Endothelial cell of umbilical vein (primary cell): ENCODE measurements around the gene LUC7L. TPM values are rescaled to one million over a fixed set of nuclear protein-coding genes. Genes with fewer than 3 reads are reported as not detected.

Source experiments
- BruUV-seq: library from RNA; stranded (reverse); fragments of 400-500 nt; replicated peaks from 2 replicates; lab custom pipeline; 2021; lab: Mats Ljungman, UMichigan
- CTCF ChIA-PET: fragments of 300-600, 350-600 bp; sonication (Branson Sonifier 250); formaldehyde crosslinking; loops from one replicate; lab custom pipeline; 2021; ENCODE audit warnings: antibody characterized with exemption, inconsistent platforms; lab: Charles Lee
- POLR2A ChIA-PET: fragments of 300-600, 350-600 bp; sonication (Branson Sonifier 250); formaldehyde crosslinking; loops from one replicate; lab custom pipeline; 2021; ENCODE audit warnings: antibody characterized with exemption, inconsistent platforms; lab: Charles Lee
- DNase-seq: peaks from one replicate; pipeline ENCODE4 v3.0.0-alpha.2; 2011; ENCODE audit warnings: low read depth, low spot score
- FAIRE-seq: peaks from 2 replicates; lab custom pipeline; 2011; peaks lifted over from hg19 to GRCh38; lab: Jason Lieb, UNC
- H2AFZ ChIP-seq: 2 replicates; pipeline ENCODE4 v1.6.0; 2012; ENCODE audit warnings: low read depth, low read length, control low read depth, inconsistent platforms
- H3K27ac ChIP-seq: 2 replicates; pipeline ENCODE4 v1.5.1; 2011; ENCODE audit warnings: low read depth, mild to moderate bottlenecking, control low read depth, low read length, moderate library complexity; ENCODE audit not compliant: insufficient read depth
- H3K27me3 ChIP-seq, 2 experiments: 2 replicates each; pipeline versions ENCODE4 v1.6.0 to v1.6.1; 2011; ENCODE audit warnings: low read length in 2 of 2, mixed read lengths in 1 of 2; ENCODE audit not compliant: control insufficient read depth in 2 of 2, insufficient read depth in 2 of 2
- H3K36me3 ChIP-seq, 2 experiments: 2 replicates in 1 of 2; 3 replicates in 1 of 2; pipeline ENCODE4 v1.5.1; 2011; ENCODE audit warnings: low read length in 2 of 2, mild to moderate bottlenecking in 1 of 2, moderate library complexity in 1 of 2; ENCODE audit not compliant: control insufficient read depth in 2 of 2, insufficient read depth in 2 of 2; ENCODE audit errors: extremely low read depth in 1 of 2
- H3K4me1 ChIP-seq: 3 replicates; pipeline ENCODE4 v1.5.1; 2011; ENCODE audit warnings: mild to moderate bottlenecking, low read length; ENCODE audit not compliant: control insufficient read depth, insufficient read depth; ENCODE audit errors: extremely low read depth
- H3K4me2 ChIP-seq: 2 replicates; pipeline ENCODE4 v1.6.1; 2011; ENCODE audit warnings: low read length, control low read depth, mixed read lengths; ENCODE audit not compliant: insufficient read depth
- H3K4me3 ChIP-seq, 3 experiments: fragments of 200-600 bp in 1 of 3; sonication (generic), shearing (Covaris generic) in 1 of 3; replicated peaks in 1 of 3; 2 replicates each; pipeline ENCODE4 v1.5.1; 2011 to 2016; ENCODE audit warnings: control low read depth in 3 of 3, low read length in 3 of 3, mild to moderate bottlenecking in 2 of 3, inconsistent platforms in 1 of 3, low read depth in 1 of 3, moderate library complexity in 1 of 3; ENCODE audit not compliant: insufficient read depth in 1 of 3
- H3K79me2 ChIP-seq: 2 replicates; pipeline ENCODE4 v1.6.0; 2012; ENCODE audit warnings: low read length, inconsistent platforms; ENCODE audit not compliant: control insufficient read depth, insufficient read depth
- H3K9ac ChIP-seq: replicated peaks from 2 replicates; pipeline ENCODE3; 2011; ENCODE audit warnings: low read length, control low read depth; ENCODE audit not compliant: insufficient read depth; ENCODE audit errors: extremely low read depth
- H3K9me1 ChIP-seq: replicated peaks from 3 replicates; pipeline ENCODE4 v1.6.0; 2011; ENCODE audit warnings: mild to moderate bottlenecking, low read length; ENCODE audit not compliant: control insufficient read depth, insufficient read depth; ENCODE audit errors: extremely low read depth
- H3K9me3 ChIP-seq: replicated peaks from 2 replicates; pipeline ENCODE4 v1.5.1; 2012; ENCODE audit warnings: low read length, inconsistent platforms; ENCODE audit not compliant: control insufficient read depth, insufficient read depth
- H4K20me1 ChIP-seq: replicated peaks from 2 replicates; pipeline ENCODE3; 2011; ENCODE audit warnings: mild to moderate bottlenecking, low read length; ENCODE audit not compliant: control insufficient read depth, insufficient read depth; ENCODE audit errors: extremely low read depth
- EZH2 ChIP-seq: IDR thresholded peaks from 2 replicates; pipeline ENCODE4 v1.6.1; 2012; ENCODE audit warnings: borderline replicate concordance, low read depth, mild to moderate bottlenecking, moderate library complexity, low read length, inconsistent platforms; ENCODE audit not compliant: severe bottlenecking
- FOS ChIP-seq: IDR thresholded peaks from 2 replicates; pipeline ENCODE4 v1.6.1; 2011; ENCODE audit warnings: mild to moderate bottlenecking, low read length, moderate library complexity, borderline replicate concordance; ENCODE audit not compliant: insufficient read depth
- GATA2 ChIP-seq: IDR thresholded peaks from 2 replicates; pipeline ENCODE4 v1.7.0; 2011; ENCODE audit warnings: low read depth, mild to moderate bottlenecking, moderate library complexity, mixed read lengths, low read length; ENCODE audit not compliant: insufficient read length, insufficient read depth
- JUN ChIP-seq: IDR thresholded peaks from 2 replicates; pipeline ENCODE4 v1.6.1; 2011; ENCODE audit warnings: borderline replicate concordance, low read depth; ENCODE audit not compliant: insufficient read length, insufficient read depth
- MYC ChIP-seq: IDR thresholded peaks from one replicate; pipeline ENCODE4 v1.6.1; 2011; ENCODE audit warnings: mild to moderate bottlenecking, low read depth, low read length
- POLR2A ChIP-seq: IDR thresholded peaks from 2 replicates; pipeline ENCODE4 v1.6.1; 2012; ENCODE audit warnings: low read depth, mild to moderate bottlenecking, control low read depth, low read length
- POLR2AphosphoS5 ChIP-seq: IDR thresholded peaks from 2 replicates; pipeline ENCODE4 v1.6.1; 2012; ENCODE audit warnings: low read depth, mild to moderate bottlenecking, control low read depth, low read length, moderate library complexity; ENCODE audit not compliant: insufficient read depth
- dilution Hi-C: fragments of 300-500 bp; cut with MboI; formaldehyde crosslinking; loops from one replicate; pipeline ENCODE4 v1.15.0; 2019; ENCODE audit warnings: low sequenced_read_pairs; ENCODE audit not compliant: extremely low pct_ligation_motif_present
- intact Hi-C: fragments of 100-400 bp; cut with micrococcal nuclease; formaldehyde crosslinking; loops from one replicate; pipeline ENCODE4 v1.10.0; 2022
- polyA plus RNA-seq, 4 experiments: library from polyadenylated mRNA; depleted of rRNA in 3 of 4; stranded (reverse) in 3 of 4; unstranded in 1 of 4; fragments of >200 nt; gene quantifications; 2 replicates each; pipeline versions ENCODE4 v1.2.1 to v1.2.3, GENCODE V29; 2011 to 2012; ENCODE audit warnings: missing spikeins in 1 of 4
- total RNA-seq: library from RNA; stranded (reverse); gene quantifications from 2 replicates; pipeline ENCODE4 v1.2.3, GENCODE V29; 2021
- TF ChIP-seq, protein P1 (sequence below), 2 donors: IDR thresholded peaks; 1 replicate in 1 of 2; 2 replicates in 1 of 2; pipeline ENCODE4 v1.5.1; 2011; ENCODE audit warnings: low read length in 2 of 2, mild to moderate bottlenecking in 2 of 2, moderate library complexity in 2 of 2, control low read depth in 1 of 2, inconsistent platforms in 1 of 2, low read depth in 1 of 2; ENCODE audit not compliant: insufficient read depth in 1 of 2; ENCODE audit errors: extremely low read depth in 1 of 2
- TF ChIP-seq, protein P2 (sequence below): IDR thresholded peaks from 2 replicates; pipeline ENCODE4 v1.6.1; 2011; ENCODE audit not compliant: insufficient read depth, insufficient read length

Gene LUC7L
- total and polyA plus RNA-seq, 2 donors (not counting 3 experiments of a cell fraction or from before 2014, with no cell fraction given), result 75.4 to 94.7 TPM

DNA sequence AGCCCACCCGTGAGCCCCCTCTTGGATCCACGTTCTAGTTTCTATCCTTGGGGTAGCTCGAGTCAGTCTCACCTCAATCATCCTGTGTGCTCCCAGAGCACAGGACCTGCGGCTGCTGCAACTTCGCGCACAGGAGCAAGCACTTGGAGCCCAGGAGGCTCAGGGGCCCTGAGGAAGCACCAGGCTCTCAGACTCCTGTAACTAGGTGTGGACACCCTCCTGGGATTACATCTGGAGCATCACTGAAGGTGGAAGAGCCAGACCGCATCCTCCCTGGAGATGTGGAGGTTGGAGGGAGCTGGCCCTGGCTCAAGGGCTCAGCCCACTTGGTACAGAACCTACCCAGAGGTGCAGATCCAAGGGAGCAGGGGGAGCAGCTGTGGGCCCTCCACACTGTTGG is 46.2 kb downstream of the LUC7L start:
- DNase-seq (no peak), FAIRE-seq (no peak)
- H3K9ac ChIP-seq, result no peak overlapping the region
- no peak overlapping the region for H2AFZ ChIP-seq
- dilution Hi-C loops (no loop called here), intact Hi-C loops (loop anchor here (5.0 kb wide), 1 partner anchor 169 kb away; the partner anchor contains the start of gene AXIN1)
- H3K27ac ChIP-seq, result no peak overlapping the region
- no peaks in the 10 kb centered on the region for H3K9me3 ChIP-seq
- TF ChIP-seq FOS, result no peak
- no peak for TF ChIP-seq EZH2
- TF ChIP-seq, protein P1, sequence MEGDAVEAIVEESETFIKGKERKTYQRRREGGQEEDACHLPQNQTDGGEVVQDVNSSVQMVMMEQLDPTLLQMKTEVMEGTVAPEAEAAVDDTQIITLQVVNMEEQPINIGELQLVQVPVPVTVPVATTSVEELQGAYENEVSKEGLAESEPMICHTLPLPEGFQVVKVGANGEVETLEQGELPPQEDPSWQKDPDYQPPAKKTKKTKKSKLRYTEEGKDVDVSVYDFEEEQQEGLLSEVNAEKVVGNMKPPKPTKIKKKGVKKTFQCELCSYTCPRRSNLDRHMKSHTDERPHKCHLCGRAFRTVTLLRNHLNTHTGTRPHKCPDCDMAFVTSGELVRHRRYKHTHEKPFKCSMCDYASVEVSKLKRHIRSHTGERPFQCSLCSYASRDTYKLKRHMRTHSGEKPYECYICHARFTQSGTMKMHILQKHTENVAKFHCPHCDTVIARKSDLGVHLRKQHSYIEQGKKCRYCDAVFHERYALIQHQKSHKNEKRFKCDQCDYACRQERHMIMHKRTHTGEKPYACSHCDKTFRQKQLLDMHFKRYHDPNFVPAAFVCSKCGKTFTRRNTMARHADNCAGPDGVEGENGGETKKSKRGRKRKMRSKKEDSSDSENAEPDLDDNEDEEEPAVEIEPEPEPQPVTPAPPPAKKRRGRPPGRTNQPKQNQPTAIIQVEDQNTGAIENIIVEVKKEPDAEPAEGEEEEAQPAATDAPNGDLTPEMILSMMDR (IDR thresholded peaks at IDR 0.05; ENCODE audit: extremely low read depth in 1 of 2, insufficient read depth in 1 of 2, low read depth in 1 of 2, low read length in 2 of 2), result no peak
- no peak for TF ChIP-seq MYC
- TF ChIP-seq JUN, result no peak
- TF ChIP-seq GATA2, result no peak
- TF ChIP-seq, protein P2, sequence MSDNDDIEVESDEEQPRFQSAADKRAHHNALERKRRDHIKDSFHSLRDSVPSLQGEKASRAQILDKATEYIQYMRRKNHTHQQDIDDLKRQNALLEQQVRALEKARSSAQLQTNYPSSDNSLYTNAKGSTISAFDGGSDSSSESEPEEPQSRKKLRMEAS, result no peak
- TF ChIP-seq POLR2A, result no peak
- TF ChIP-seq POLR2AphosphoS5, result no peak
- CTCF ChIA-PET, result interaction anchor here (0.9 to 3.3 kb wide), 5 partner anchors 65 to 117 kb away, joined by 4 to 41 read pairs (median 12); no protein-coding TSS in a partner anchor
- H3K4me3 ChIP-seq, result no peak overlapping the region
- POLR2A ChIA-PET, result interaction anchor here (0.6 to 0.7 kb wide), 2 partner anchors 9 to 96 kb away, joined by 3 to 6 read pairs; no protein-coding TSS in a partner anchor
- H3K4me2 ChIP-seq, result no peak overlapping the region
- no peaks in the 10 kb centered on the region for H3K9me1 ChIP-seq
- H4K20me1 ChIP-seq, result no peaks in the 10 kb centered on the region
- no TSS peak for BruUV-seq
- peaks cover 5% of the 10 kb centered on the region for H3K4me1 ChIP-seq
- no peaks in the 10 kb centered on the region for H3K79me2 ChIP-seq
- H3K36me3 ChIP-seq, result peaks cover 5 to 8% of the 10 kb centered on the region in 2 experiments
- H3K27me3 ChIP-seq, result peaks cover 10 to 14% of the 10 kb centered on the region in 2 experiments
